ENCODE measurements around the gene PKNOX2.

DNA sequence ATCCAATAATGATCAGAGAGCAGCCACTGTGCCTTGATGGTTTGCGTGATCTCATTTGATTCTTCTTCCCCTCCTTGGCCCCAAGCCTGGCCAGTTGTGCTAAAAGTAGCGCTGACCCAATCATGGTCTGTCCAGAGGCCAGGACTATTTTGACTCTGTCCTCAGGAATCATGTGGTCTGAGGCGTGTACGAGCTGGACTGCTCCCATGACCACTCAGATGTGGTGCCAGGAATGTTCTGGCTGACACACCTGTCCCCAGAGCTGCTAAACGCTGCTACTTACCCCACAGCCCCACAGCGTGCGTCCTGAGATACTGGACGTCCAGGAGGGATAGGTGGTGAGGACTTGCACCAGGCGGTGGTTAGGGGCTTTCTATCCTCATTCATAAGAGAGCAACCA, 261.1 kb downstream of the PKNOX2 start:
- TF ChIP-seq TAF1 (IDR thresholded peaks at IDR 0.05; ENCODE audit: borderline replicate concordance, insufficient read depth, low read length) (no peak), SIN3A (IDR thresholded peaks at IDR 0.05; ENCODE audit: borderline replicate concordance, insufficient read depth, low read length) (no peak), POLR2AphosphoS5 (IDR thresholded peaks at IDR 0.05; ENCODE audit: low read depth, low read length) (no peak)
